CD14-positive monocyte (primary cell): ENCODE results near the gene DAPK2. TPM values are rescaled to one million over a fixed set of nuclear protein-coding genes. Genes with fewer than 3 reads are reported as not detected.

ENCODE experiments used
- DNase-seq, 3 donors: peaks; one replicate each; pipeline ENCODE4 v3.0.0-alpha.2; 2011 to 2022
- H2AFZ ChIP-seq: 2 replicates; pipeline ENCODE4 v1.6.0; 2012; ENCODE audit warnings: mild to moderate bottlenecking, low read depth, low read length, inconsistent platforms; ENCODE audit not compliant: insufficient read depth, poor library complexity, severe bottlenecking
- H3K27ac ChIP-seq, 2 donors: 1 replicate in 1 of 2; 2 replicates in 1 of 2; pipeline ENCODE4 v1.5.1; 2012 to 2013; ENCODE audit warnings: low read length in 2 of 2, control low read depth in 1 of 2, inconsistent platforms in 1 of 2, low read depth in 1 of 2, mild to moderate bottlenecking in 1 of 2
- H3K27me3 ChIP-seq, 2 donors: one replicate each; pipeline versions ENCODE4 v1.6.0 to v1.6.1; 2011 to 2013; ENCODE audit warnings: low read length in 2 of 2; ENCODE audit not compliant: control insufficient read depth in 2 of 2, insufficient read depth in 2 of 2
- H3K36me3 ChIP-seq, 2 donors: replicated peaks in 1 of 2; 1 replicate in 1 of 2; 2 replicates in 1 of 2; pipeline versions ENCODE4 v1.5.1 to v1.6.1; 2012 to 2013; ENCODE audit warnings: low read length in 2 of 2, control low read depth in 1 of 2, inconsistent platforms in 1 of 2, mild to moderate bottlenecking in 1 of 2; ENCODE audit not compliant: insufficient read depth in 2 of 2, control insufficient read depth in 1 of 2
- H3K4me1 ChIP-seq, 2 donors: 1 replicate in 1 of 2; 2 replicates in 1 of 2; pipeline versions ENCODE4 v1.5.1 to v1.6.1; 2012 to 2013; ENCODE audit warnings: low read length in 2 of 2, control low read depth in 1 of 2, inconsistent platforms in 1 of 2, mild to moderate bottlenecking in 1 of 2, moderate library complexity in 1 of 2; ENCODE audit not compliant: insufficient read depth in 2 of 2, control insufficient read depth in 1 of 2
- H3K4me2 ChIP-seq: replicated peaks from 2 replicates; pipeline ENCODE3; 2012; ENCODE audit warnings: low read length, moderate library complexity, mild to moderate bottlenecking; ENCODE audit not compliant: poor library complexity, severe bottlenecking; ENCODE audit errors: extremely low read depth
- H3K4me3 ChIP-seq, 3 experiments: fragments of 200-600 bp in 1 of 3; sonication (generic) in 1 of 3; replicated peaks in 1 of 3; 1 replicate in 2 of 3; 2 replicates in 1 of 3; pipeline ENCODE4 v1.5.1; 2011 to 2013; ENCODE audit warnings: low read length in 3 of 3, mild to moderate bottlenecking in 3 of 3, control low read depth in 2 of 3, low read depth in 2 of 3, inconsistent platforms in 1 of 3, moderate library complexity in 1 of 3
- H3K79me2 ChIP-seq: 2 replicates; pipeline ENCODE4 v1.6.0; 2012; ENCODE audit warnings: mild to moderate bottlenecking, control low read depth, inconsistent platforms, low read length, moderate library complexity; ENCODE audit not compliant: insufficient read depth
- H3K9ac ChIP-seq: 2 replicates; pipeline ENCODE4 v1.6.0; 2017; ENCODE audit warnings: low read length, mild to moderate bottlenecking; ENCODE audit not compliant: insufficient read depth, poor library complexity, severe bottlenecking
- H3K9me3 ChIP-seq, 2 donors: replicated peaks in 1 of 2; 1 replicate in 1 of 2; 2 replicates in 1 of 2; pipeline versions ENCODE4 v1.5.1 to v1.6.1; 2012 to 2013; ENCODE audit warnings: low read length in 2 of 2, control low read depth in 1 of 2; ENCODE audit not compliant: control insufficient read depth in 1 of 2, insufficient read depth in 1 of 2
- H4K20me1 ChIP-seq: 2 replicates; pipeline ENCODE4 v1.6.0; 2012; ENCODE audit warnings: mild to moderate bottlenecking, low read length, control low read depth, moderate library complexity; ENCODE audit not compliant: insufficient read depth
- H3K27ac Mint-ChIP-seq, 7 donors: one replicate each; pipeline ENCODE4 v1.8.0; 2020; ENCODE audit warnings: mild to moderate bottlenecking in 7 of 7, mixed read lengths in 7 of 7, moderate library complexity in 6 of 7, inconsistent platforms in 2 of 7
- H3K27me3 Mint-ChIP-seq, 3 donors: one replicate each; pipeline ENCODE4 v1.8.0; 2021 to 2022; ENCODE audit warnings: low read depth in 3 of 3, mild to moderate bottlenecking in 3 of 3, mixed read lengths in 3 of 3, moderate library complexity in 3 of 3, inconsistent platforms in 1 of 3
- H3K36me3 Mint-ChIP-seq, 2 donors: one replicate each; pipeline ENCODE4 v1.8.0; 2020; ENCODE audit warnings: mixed read lengths in 2 of 2, inconsistent platforms in 1 of 2, mild to moderate bottlenecking in 1 of 2
- H3K4me1 Mint-ChIP-seq: one replicate; pipeline ENCODE4 v1.8.0; 2020; ENCODE audit warnings: mild to moderate bottlenecking, mixed read lengths
- H3K4me3 Mint-ChIP-seq, 2 donors: one replicate each; pipeline ENCODE4 v1.8.0; 2020; ENCODE audit warnings: mild to moderate bottlenecking in 2 of 2, mixed read lengths in 2 of 2, moderate library complexity in 1 of 2
- H3K9me3 Mint-ChIP-seq, 7 donors: one replicate each; pipeline ENCODE4 v1.8.0; 2020 to 2022; ENCODE audit warnings: mixed read lengths in 7 of 7, mild to moderate bottlenecking in 6 of 7, moderate library complexity in 6 of 7, inconsistent platforms in 2 of 7
- WGBS: methylation state at CpG from one replicate; pipeline ENCODE4 v1.1.5; 2013; ENCODE audit warnings: missing lambda C conversion rate; ENCODE audit not compliant: insufficient coverage; 5-methylcytosine and 5-hydroxymethylcytosine counted together
- intact Hi-C, 2 donors: fragments of 100-400 bp; cut with micrococcal nuclease; formaldehyde crosslinking; loops; one replicate each; pipeline versions ENCODE4 v1.15.0 to v1.15.1; 2023
- polyA plus RNA-seq, 3 donors: library from polyadenylated mRNA; depleted of rRNA in 1 of 3; unstranded in 2 of 3; stranded (reverse) in 1 of 3; fragments of 300-500 nt in 2 of 3; fragments of >200 nt in 1 of 3; fragmentation: Illumina TruSeq in 2 of 3; gene quantifications; 1 replicate in 2 of 3; 2 replicates in 1 of 3; pipeline ENCODE4 v1.2.3, GENCODE V29; 2012 to 2021
- TF ChIP-seq, protein P1 (sequence below): fragments of 200-600 bp; IDR thresholded peaks from one replicate; pipeline ENCODE4 v1.8.0; 2022; ENCODE audit warnings: antibody characterized with exemption, mild to moderate bottlenecking

DAPK2 gene
- polyA plus RNA-seq, 3 donors: 0.59 to 4.1 (median 2.1) TPM

DNA sequence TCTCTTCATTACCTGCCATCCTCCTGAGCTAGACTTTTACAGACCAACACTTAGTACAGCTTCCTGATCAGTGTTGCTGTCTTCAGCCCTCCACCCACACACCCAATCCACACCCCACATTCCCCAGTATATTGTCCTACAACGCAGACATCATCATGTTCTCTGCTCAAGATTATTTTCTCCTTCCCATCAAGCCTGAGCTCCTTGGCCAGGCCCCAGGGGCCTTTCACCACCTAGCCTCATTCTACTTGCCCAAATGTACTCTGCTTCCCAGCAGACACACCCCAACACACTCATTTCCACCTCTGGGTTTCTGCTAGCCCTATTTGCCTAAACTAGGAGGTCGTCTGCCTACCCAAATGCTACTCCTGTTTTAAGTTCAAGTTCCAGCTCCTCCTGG lies 37.0 kb downstream of the DAPK2 start:
- no peak for DNase-seq
- no peaks in the 10 kb centered on the region for H4K20me1 ChIP-seq
- Mint-ChIP-seq H3K27me3 (peaks cover 0 to 4% (median 1%) of the 10 kb centered on the region in 3 donors), H3K27ac (peak overlapping the region in 3 of 7 donors; percentile 0 to 58 (median 37)), H3K9me3 (peaks cover 0 to 2% (median 0%) of the 10 kb centered on the region in 7 donors), H3K36me3 (no peaks in the 10 kb centered on the region), H3K4me3 (no peak overlapping the region), H3K4me1 (peaks cover 22% of the 10 kb centered on the region)
- H3K79me2 ChIP-seq: no peaks in the 10 kb centered on the region
- no peaks in the 10 kb centered on the region for H3K36me3 ChIP-seq
- no peak overlapping the region for H3K4me3 ChIP-seq
- no peak overlapping the region for H3K4me2 ChIP-seq
- H3K9ac ChIP-seq: no peak overlapping the region
- no peak overlapping the region for H3K27ac ChIP-seq
- intact Hi-C loops: no loop called here
- H3K9me3 ChIP-seq: no peaks in the 10 kb centered on the region
- H3K4me1 ChIP-seq: peaks cover 7 to 23% of the 10 kb centered on the region in 2 donors
- TF ChIP-seq, protein P1, sequence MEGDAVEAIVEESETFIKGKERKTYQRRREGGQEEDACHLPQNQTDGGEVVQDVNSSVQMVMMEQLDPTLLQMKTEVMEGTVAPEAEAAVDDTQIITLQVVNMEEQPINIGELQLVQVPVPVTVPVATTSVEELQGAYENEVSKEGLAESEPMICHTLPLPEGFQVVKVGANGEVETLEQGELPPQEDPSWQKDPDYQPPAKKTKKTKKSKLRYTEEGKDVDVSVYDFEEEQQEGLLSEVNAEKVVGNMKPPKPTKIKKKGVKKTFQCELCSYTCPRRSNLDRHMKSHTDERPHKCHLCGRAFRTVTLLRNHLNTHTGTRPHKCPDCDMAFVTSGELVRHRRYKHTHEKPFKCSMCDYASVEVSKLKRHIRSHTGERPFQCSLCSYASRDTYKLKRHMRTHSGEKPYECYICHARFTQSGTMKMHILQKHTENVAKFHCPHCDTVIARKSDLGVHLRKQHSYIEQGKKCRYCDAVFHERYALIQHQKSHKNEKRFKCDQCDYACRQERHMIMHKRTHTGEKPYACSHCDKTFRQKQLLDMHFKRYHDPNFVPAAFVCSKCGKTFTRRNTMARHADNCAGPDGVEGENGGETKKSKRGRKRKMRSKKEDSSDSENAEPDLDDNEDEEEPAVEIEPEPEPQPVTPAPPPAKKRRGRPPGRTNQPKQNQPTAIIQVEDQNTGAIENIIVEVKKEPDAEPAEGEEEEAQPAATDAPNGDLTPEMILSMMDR: no peak
- no peak overlapping the region for H2AFZ ChIP-seq
- WGBS: 95% methylated on average over 2 of the region's 2 CpGs
- no peaks in the 10 kb centered on the region for H3K27me3 ChIP-seq

DNA sequence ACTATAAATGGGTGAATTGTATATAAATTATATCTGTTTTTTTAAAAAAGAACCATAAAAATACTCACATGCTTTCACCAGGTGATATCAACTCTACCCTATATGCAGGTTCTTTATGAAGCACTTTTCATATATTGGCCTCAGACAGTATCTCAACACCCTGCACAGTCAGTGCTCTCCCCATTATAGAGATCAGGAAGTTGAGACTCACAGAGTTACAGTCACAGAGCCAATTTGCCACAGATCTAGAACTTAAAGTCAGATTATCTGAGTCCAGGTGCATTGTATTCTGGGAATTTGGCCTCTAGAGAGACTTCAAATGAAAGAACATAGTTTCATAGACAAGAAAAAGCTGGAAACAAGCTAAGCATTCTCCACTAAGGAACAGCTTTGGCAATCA lies 38.1 kb downstream of the DAPK2 start:
- H3K4me1 Mint-ChIP-seq: peaks cover 32% of the 10 kb centered on the region
- no peak for DNase-seq

More for the DNA sequence above, 38.1 kb downstream of the DAPK2 start:
- no peak overlapping the region for H2AFZ ChIP-seq
- no peak overlapping the region for H3K27ac ChIP-seq
- H3K4me2 ChIP-seq: no peak overlapping the region
- TF ChIP-seq, protein P1: no peak
- no peak overlapping the region for H3K4me3 ChIP-seq
- Mint-ChIP-seq H3K4me3 (no peak overlapping the region), H3K9me3 (peaks cover 0 to 2% (median 0%) of the 10 kb centered on the region in 7 donors), H3K36me3 (no peaks in the 10 kb centered on the region), H3K27ac (no peak overlapping the region), H3K27me3 (peaks cover 1 to 4% (median 1%) of the 10 kb centered on the region in 3 donors)
- intact Hi-C loops: no loop called here
- no peaks in the 10 kb centered on the region for H4K20me1 ChIP-seq
- H3K9ac ChIP-seq: no peak overlapping the region
- H3K27me3 ChIP-seq: no peaks in the 10 kb centered on the region
- no peaks in the 10 kb centered on the region for H3K79me2 ChIP-seq
- H3K9me3 ChIP-seq: no peaks in the 10 kb centered on the region
- no peaks in the 10 kb centered on the region for H3K36me3 ChIP-seq
- H3K4me1 ChIP-seq: peaks cover 16 to 34% of the 10 kb centered on the region in 2 donors
